NCI-H1417 (cell line): ENCODE results near the gene MZT1.
A peak's percentile ranks its signal among the peaks of the same experiment; 100 is the strongest.

Experiments
- DNase-seq, 3 experiments: peaks; one replicate each; lab custom pipeline; 2025; lab: John Stamatoyannopoulos, UW

MZT1 gene, protein sequence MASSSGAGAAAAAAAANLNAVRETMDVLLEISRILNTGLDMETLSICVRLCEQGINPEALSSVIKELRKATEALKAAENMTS

DNA sequence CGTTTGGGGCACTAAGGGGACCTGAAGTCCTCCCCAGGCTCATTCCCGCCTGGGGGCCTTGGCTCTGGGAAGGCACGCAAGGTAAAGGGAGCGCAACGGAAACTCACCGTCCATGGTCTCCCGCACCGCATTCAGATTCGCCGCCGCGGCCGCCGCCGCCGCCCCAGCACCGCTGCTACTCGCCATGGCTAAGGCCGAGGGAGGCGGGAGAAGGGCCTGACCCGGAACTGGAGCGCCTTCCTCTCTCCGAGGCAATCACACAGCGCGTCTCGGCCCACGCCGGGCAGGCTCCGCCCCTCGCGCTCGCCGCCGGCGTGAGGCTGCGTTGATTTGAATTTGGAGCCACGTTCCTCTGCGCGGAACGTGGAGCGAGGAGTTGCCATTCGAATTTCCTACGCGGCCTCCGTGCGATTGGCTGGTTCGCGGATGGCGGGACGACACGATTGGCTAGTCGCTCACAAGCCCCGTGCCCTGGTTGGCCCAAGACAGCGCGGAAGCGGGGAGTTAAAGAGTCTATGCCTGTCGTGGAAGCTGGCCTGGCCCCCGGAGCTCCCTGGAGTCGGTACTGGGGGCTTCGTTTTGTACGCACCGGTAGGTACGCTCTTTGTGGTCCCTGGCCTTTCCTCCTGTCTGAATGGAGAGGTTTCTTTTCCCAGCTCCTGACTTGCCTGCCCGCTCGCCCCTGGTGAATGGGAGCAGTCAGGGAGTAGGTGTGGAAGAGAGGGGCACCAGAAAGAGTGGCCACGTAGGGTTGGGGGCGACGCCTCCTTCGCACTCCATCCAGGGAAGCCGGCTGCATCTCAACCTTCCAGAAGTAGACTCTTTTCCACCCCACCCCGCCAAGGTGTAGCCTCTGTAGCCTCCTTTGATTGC lies at the start of gene MZT1, which contains the start of gene BORA:
Gene MZT1, minus strand, starts transcription at position 213 of the 873 bp plus-strand sequence. Its CDS starts 27 bp downstream, at position 186.
Gene BORA, plus strand, starts transcription at position 507 of the 873 bp plus-strand sequence. CDS start 1,018 bp downstream, outside the sequence.
- DNase-seq = peak; percentile 99 to 100 (median 99)

DNA sequence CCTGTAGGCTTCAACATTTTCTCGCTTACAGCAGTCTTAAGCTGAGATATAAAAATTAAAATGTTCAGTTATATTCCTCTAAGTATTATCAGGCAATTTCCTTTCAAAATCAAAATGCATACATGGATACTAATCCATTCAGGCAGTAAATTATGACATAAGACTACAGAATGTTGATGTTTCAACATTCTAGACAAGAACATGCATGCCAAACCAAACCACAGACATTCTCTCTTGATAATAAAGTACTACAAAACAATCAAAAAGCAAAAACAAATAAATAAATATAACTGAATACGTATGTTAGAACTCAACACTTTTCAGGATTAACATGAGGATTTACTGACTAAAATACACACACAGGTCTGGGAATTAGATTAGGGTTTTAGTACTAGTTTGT lies 46.6 kb upstream of the MZT1 start:
- no peak for DNase-seq

DNA sequence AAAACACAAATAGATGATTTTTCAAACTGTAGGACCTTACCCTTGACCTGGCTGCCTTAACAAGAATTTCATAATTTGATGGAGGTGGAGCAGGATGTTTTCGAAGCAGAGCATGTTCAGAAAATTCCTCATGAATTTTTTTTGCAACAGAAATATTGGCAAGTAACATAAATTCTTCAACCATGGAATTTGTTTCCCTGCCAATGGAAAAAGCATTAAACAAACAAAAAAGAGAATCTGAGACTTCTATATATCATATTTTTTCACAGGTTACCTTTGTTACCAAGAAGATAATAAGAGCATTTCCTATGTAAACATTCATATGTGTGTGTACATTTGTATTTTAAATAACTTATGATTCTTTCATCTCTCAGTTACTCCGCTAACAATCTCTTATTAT lies 36.0 kb upstream of the MZT1 start:
- no peak for DNase-seq

DNA sequence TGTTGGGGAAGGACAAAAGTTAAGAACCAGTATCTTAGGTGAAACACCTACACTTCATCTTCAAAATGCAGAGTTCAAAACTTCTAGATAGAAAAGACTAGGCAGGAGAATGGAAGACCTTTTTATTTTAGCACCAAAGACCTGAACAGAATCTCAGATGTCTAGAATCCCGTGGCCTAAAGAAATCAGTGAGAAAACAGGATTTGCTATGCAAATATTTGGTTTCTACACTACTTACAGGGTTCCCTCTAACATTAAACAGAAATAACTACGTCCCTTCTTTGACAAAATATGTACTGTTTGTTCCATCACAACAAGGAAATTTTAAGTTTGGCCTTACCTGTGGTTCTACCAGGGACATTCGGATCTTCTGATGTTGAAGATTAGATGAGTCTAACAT lies 32.8 kb upstream of the MZT1 start:
- DNase-seq = no peak

DNA sequence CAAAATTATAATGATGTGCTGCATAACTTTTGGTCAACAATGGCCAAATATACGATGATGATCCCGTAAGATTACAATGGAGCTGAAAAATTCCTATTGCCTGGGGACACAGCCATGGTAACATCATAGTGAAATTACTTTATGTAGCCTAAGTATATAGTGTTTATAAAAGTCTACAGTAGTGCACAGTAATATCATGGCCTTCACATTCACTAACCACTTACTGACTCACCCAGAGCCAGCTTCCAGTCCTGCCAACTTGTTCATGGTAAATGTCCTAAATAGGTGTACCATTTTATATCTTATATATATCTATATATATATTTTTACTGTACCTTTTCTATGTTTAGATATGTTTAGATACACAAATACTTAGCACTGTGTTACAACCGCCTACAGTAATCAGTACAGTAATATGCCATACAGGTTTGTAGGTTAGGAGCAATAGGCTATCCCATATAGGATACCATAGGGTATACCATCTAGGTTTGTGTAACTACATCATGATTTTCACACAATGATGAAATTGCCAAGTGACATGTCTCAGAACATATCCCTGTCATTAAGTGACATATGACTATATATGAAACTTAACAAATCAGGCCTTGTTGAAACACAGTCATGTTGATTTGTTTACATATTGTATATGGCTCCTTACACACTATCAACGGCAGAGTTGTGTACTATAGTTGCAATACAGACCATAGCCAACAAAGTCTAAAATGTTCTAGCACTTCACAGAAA lies 30.5 kb upstream of the MZT1 start:
- no peak for DNase-seq

DNA sequence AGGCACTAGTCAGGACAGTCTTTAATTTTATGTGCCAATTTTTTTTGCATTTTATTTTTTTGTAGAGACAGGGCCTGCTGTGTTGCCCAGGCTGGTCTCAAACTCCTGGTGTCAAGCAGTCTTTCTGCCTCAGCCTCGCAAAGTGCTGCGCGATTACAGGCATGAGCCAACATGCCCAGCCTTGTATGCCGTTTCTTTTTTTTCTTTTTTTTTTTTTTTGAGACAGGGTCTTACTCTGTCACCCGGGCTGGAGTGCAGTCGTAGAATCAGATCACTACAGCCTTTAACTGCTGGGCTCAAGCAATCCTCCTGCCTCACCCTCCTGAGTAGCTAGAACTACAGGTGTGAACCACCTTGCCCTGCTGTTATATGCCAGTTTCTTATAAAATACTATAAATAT lies 26.7 kb upstream of the MZT1 start:
- peak in 1 of 3 experiments; percentile 43 for DNase-seq

DNA sequence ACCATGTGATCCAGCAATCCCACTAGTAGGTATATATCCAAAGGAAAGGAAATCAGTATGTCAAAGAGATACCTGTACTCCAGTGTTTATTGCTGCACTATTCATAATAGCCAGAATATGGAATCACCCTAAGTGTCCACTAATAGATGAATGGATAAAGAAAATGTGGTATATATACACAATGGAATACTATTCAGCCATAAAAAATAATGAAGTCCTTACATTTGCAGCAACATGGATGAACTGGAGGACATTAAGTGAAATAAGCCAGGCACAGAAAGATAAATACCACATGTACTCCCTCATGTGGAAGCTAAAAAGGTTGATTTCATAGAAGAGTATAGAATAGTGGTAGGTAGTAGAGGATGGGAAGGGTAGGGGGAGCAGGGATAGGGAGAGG lies 23.8 kb upstream of the MZT1 start:
- DNase-seq = no peak

DNA sequence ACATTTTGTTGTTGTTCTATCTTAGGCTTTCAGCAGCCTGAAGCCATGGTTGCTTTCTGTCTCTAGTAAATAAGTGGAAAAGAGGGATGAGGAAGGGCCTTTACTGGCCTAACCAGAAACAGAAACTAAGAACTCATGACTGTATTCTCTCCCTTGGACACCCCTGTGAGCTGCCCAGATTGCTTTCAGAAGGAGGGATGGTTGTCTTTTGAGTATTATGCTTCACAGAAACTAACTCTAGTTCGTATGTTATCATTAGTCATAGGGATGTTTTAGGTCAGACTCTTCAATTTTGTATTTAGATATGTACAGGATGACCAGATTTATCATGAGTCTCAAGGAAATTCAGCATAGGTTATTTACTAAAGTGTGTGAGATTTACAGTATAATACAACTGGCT lies 17.8 kb upstream of the MZT1 start:
- no peak for DNase-seq

DNA sequence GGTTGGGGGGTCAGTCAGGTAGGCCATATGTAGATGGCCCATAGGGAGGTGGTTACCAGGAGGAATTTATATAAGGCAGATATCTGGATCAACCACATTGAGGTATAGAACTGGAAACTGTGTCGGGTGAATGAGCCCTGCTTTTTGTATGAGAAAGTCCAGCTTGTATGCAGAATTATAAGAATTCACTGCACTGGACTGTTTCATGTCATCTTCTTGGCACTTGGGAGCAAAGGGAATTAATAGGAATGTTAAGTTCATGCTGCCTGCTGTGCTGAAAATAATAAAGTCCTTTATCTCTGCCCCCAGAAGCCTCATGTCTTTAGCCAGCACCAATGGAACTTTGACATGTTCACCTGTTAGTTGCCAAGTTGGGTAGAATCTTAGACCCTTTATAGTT lies 12.6 kb upstream of the MZT1 start:
- no peak for DNase-seq

DNA sequence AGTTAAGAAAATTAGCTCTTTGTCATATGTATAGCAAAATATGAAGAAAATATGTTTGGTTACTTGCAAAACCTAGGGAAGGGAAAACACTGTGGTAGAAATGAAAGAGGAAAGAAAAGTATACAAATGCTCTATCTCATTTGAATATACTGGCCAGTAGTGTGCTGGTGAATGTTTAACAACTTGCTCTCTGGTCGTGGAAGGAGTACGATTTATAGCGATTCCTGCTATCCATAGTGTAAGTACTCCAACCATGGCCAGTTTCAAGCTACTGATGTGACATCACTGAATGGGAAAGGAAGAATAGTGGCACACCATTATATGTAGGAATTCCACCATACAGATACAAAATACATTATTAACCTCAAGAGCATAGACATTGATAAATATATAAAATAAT lies 9.6 kb upstream of the MZT1 start:
- DNase-seq = no peak

DNA sequence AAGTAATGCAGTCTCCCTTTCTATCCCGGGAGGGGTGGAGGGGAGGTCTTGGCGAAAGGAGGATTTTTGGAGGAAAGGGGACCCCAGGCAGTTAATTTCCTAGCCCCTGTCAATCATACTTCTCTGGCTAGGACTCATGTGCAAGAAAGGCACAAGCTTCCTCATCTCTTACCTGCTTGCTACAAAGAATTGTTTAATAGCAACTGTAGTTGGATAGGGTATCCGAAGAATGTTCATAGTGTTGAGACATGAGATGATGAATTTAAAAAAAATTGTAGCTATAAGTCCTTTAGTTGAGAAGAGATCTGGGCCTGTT lies 819 bp upstream of the MZT1 start:
- DNase-seq = no peak

DNA sequence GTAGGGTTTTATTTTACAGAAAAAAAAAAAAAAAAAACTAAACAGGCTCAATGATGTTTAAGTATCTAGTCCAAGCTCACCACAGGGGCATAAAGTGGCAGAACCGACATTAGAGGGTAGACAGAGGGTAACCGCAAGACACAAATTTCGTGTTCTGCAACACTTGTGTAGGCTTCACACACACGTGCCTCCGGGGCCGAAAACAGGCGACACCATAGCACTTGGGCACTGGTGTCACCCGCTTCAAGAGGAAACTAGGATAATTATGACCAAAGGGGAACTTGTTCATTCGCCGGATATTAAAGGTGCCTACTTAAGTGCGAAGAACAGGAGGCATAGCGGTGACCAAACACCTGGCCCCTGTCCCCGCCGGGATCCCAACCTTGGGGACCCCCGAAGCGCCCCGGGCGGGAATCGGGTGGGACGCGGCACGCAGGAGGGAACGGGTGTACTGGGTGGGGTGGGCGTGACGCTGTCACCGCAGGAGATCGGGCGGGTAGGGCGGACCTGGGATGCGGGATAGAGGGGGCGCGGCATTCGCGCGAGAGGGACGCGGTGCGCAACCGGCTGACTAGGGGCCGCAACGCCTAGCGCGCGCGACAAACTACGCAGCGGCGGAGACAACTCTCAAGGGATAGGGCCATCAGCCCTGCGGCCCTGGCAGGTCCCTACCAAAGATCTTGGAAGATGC lies 558 bp downstream of the MZT1 start:
- peak; percentile 76 to 94 (median 94) for DNase-seq

DNA sequence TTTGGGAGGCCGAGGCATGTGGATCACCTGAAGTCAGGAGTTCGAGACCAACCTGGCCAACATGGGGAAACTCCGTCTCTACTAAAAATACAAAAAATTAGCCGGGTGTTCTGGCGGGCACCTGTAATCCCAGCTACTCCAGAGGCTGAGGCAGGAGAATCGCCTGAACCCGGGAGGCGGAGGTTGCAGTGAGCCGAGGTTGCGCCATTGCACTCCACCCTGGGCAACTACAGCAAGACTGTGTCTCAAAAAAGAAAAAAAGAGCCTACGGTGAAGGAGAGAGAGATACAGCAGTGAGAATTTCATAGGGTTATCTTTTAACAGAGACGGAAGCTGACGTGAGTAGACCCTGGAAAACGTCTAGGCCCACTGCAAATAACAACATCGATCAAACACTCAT lies 1.2 kb downstream of the MZT1 start:
- DNase-seq = peak in 1 of 3 experiments; percentile 69

DNA sequence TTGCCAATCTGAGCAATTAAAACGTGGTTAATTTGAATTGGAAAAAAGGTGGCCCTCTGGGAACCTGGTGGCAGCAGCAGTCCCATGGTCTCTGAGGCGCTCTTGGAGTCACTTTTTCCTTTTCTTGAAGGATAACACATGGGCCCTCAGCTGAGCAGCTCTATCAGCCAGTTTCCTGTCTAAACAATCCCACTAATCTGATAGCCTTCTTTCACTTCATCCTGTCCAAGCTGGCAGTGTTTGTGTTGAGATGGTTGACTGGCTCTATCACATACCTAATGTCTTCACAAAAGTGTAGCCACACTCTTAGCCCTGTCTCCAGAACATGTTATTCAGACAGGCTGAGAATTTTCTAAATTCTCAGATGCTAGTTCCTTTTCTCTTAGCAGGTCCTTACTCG lies 10.7 kb downstream of the MZT1 start:
- DNase-seq = no peak

DNA sequence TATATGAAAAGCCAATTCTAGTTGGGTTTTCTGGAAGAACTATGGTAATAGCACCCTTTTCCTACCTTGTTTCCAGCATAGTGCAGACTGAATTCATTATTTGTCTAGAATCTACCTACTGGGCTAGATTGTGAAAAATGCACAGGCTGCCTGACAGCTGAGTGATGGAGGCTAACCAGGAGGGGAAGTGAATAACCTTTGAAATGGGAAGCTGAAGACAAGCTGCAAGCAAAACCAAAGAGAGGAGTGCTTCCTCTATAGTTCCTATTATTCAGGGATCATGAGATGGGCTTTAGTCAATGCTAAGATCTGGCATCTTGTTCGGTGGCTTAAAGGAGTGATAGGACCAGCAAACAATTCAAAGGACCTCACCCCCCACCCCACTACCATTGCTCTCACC lies 26.9 kb downstream of the MZT1 start:
- DNase-seq = no peak

DNA sequence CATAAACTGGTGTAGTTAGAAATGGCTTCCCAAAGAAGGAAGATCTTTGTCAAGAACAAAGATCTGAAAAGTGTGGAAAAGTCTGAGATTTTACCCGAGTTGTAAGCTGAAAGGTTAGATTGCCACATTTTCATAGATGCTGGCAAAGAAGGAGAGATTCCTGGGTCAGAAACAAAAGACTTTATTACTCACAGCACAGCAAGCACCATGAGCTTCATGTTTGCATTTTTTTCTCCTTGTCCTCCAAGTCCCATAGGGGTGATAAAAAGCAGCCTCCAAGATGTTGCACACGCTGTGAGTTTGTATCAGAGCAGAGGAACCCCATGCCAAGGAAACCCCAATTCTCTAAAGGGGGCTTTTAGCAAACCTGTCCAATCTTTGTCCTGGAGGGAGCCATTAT lies 29.3 kb downstream of the MZT1 start:
- no peak for DNase-seq

DNA sequence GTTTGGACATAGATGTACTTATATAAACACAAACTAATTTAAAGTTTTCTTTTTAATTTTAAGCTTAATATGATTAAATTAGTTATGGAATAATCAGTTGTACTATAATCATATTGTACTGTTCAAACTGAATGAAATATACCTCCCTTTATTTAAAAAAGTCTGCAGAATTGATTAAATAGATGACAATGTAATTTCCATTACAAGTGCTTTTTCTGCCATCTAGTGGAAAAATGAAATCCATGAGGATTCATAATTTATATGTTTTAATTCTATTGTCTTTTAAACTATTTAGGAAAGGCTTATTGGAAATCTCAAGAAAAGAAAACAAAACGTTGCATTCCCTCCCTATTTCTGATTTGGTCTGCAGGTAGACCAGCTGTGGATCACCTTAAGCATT lies 30.9 kb downstream of the MZT1 start:
- DNase-seq = peak in 1 of 3 experiments; percentile 62

DNA sequence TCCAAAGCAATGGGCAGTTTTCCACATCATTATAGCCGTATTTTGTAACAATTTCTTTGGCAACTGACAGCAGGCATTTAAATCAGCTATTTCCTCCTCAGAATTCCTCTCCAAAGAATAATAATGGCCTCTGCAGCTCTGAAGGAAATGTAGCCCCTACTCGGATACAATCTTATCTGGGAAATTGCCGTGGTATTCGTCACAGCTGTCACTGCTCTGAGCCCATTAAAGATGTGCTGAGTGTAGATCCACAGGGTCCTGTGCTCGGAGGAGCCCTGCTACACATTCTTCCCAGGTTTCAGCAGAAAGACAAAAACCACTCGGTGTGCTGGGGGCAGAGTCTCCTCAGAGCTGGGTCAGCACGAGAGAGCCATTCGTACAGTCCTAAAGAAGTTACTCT lies 33.1 kb downstream of the MZT1 start:
- DNase-seq = no peak

DNA sequence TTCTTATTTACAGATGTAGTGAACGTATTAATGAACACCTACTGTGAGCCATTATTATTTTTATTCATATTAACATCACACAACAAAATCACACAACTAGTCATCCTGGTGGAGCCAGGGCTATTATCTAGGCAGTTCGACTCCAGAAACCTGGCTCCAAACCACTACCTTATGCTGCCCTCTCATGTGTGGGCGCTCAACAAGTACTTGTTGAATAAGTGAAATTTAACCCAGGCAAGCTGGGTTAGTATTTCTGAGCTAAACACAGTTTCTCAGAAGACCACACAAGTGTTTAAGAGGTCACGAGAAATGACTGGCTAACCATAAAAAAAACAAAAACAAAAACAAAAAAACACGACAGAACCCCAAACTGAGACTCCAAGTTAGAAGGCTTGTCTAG lies 33.6 kb downstream of the MZT1 start:
- no peak for DNase-seq

DNA sequence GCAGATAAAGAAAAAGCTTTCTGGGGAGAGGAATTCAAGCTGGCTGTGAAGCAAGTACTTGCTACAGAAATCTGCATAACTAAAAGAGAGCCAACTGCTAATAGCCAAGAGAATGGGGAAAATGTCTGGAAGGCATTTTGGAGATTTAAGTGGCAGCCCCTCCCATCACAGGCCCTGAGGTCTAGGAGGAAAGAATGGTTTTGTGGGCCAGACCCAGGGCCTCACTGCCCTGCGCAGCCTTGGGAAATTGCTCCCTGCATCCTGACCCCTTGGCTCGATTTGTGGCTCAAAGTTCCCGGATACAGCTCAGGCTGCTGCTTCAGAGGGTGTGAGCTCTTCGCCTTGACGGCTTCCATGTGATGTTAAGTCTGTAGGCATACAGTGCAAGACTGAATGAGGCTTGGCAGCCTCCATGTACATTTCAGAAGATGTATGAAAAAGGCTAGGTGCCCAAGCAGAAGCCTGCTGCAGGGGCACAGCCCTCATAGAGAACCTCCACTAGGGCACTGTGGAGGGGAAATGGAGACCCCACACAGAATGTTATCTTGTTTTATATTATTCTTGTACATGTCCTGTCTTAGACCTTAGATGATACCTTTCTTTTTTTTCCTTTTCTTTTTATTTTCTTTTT lies 34.4 kb downstream of the MZT1 start:
- no peak for DNase-seq

DNA sequence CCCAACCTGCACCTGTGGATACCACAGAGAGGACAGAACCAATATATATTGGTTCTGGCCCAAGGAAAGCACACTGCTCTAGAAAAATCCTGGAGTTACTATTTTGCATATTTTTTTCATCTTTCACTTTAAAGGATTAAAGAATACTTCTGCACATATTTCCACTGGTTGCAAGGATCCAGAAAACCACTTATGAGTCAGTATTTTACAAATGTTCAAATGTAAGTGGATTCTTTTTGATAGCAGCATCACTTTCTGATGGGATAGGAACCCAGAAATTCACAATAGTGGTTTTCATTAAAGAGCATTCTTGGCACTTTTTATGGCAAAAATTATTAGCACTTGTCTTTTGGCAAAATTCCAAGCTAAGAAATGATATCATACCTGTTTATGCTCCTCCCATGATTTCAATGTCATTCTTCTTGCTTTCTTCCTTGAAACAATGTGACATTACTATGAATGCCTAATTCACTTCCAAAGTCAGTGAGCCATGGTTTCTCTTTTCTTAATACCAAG lies 38.2 kb downstream of the MZT1 start:
- DNase-seq = no peak

DNA sequence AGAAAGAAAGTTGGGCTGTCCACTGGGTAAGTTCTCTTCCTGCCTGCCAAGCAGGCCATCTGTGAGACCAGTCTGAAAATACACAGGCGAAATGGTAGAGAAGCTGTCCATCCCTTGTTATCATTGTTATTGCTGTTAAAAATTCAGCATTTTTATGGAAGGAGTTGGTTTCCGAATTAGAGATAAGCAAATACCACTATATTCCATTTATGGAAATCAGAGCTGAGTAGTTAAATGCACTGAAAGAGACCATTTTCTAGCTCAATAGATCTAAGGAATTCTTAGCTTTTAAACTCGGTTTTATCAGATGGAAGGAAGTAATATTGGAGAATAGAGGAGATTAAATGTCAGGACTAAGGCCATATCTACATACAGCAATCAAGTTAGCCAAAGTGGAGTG lies 40.7 kb downstream of the MZT1 start:
- DNase-seq = no peak
